Measurements from ENCODE around the gene SARM1.

GRCh38 chr17:28328325-28328724, 43.2 kb upstream of the SARM1 start:
- TF ChIP-seq CTCF (conservative IDR thresholded peaks at IDR 0.05; ENCODE audit: low read depth, low read length), result no peak
- TF ChIP-seq EZH2 (IDR thresholded peaks at IDR 0.05; ENCODE audit: borderline replicate concordance, low read depth, low read length, poor library complexity, severe bottlenecking), result no peak

Data from A673 (cell line).